NCI-H187 treated with DMSO at 0.1 percent for 48 hours (cell line): ENCODE measurements around the gene BCAS1.
A peak's percentile ranks its signal among the peaks of the same experiment; 100 is the strongest.
"Not testable (repeated sequence)": the region's sequence is repeated elsewhere in the genome, so short reads cannot be mapped to it uniquely, and the experiment has no call there.

Source experiments
- DNase-seq: peaks from one replicate; lab custom pipeline; 2025; lab: John Stamatoyannopoulos, UW

BCAS1 gene

DNA sequence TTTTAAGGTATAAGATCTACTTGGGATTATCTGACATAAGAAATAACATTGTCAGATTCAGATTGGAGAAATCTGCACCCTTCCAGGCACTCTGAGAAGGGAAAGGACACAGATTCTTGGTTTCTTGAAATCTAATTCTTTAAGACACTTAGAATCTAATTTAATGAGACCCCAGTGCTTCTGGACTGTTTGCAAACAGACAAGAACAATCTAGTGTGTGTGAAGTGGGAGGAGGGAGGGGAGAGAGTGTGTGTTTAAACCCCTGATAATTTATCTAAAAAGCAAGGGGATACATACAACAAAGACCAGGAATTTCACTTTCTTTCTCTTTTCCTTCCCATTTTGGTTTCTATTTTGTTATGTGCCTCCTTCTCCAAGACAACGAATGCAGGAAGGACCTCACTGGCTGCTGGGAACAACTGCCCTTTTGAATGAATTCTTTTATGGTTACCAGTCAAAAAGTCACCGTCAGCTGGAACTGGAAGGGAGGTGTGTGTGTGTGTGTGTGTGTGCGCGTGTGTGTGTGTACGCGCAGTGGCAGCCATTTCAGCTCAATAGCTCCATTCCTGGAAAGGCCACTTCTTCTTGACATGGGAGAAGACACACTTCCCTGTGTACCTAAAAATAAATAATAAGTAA, 129.4 kb downstream of the BCAS1 start:
- DNase-seq = no peak

DNA sequence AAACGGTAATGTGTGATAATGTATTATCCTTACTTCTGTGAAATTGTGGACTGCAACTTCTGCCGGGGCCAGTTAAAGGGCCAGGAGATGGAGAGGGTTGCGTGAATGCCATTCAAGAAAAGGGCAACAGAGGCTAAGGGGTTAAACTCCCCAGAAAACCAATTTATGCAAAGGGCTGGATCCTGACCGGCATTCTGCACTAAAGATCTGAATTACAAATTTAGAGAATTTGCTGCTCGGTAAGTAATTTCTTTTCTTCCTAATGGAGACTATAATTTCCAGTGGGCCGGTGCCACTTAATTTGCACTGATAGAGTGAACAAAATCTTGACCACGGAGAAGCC, 130.1 kb downstream of the BCAS1 start:
- DNase-seq = no peak

DNA sequence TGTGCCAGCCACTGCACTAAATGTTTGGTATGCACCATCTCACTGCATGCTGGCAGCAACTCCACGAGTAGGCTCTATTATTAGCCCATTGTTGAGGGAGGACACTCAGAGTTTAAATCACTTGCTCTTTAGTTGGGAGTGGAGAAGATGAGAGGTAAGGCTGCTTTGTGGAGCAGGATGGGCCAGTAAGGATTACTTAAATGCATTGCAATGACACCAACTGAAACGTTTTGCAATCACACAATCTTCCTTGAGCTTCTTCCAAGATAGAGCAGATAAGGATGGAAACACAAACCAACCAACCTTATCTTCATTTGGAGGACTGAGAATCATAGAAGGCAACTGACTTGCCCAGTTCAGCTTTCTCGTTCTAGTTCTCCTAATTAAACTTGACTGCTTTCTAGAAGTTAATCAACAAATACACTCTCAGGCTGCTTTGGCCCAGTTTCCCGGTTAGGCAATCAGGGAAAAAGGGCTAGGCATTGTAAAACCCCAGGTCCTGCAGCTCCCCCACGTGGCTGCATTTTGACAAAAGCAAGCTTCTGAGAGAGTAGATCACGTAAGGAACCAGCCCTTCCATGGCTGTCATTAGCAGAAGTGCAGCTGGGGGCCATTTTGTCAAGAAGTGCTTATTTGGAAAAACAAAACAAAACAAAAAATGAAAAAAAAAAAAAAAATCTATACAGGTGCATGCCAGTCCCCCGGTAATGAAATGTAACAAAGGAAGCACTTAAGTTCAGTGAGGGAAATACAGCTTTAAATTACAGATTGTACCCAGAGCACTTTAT, 130.6 kb downstream of the BCAS1 start:
- peak; percentile 41 for DNase-seq

DNA sequence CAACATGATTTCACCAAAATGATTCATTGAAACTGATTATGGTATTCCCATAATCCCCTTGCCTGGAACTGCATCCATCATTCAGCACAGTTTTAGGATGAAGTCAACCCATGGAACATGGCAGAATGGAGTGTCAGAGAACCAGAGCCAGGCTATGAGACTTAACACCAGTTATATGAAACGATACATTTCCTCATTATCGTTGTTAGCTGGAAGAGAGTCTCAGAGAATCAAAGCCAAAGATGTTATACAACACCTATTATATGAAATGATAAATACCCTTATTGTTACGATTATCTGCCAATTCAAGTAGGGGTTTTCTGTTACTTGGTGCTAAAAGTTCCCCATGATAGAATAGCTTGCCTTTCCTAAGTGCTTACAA, 131.2 kb downstream of the BCAS1 start:
- DNase-seq = no peak

DNA sequence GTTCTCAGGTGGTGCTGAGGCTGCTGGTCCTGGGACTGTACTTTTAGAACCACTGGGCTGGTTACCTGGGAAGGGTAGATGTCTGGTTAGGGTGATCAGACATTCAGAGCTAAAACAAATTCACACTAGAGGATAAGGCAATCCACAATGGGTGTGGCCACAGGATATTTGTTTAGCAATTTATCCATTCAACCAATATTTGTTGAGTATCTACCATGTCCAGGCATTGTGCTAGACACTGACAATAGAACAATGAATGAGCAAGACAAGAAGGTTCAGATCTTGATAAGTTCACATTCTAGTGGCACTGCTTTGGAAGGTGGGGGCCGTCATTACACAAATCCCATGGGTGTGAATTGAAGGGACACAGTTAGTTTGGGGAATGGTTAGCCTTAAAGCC, 131.7 kb downstream of the BCAS1 start:
- DNase-seq = no peak

DNA sequence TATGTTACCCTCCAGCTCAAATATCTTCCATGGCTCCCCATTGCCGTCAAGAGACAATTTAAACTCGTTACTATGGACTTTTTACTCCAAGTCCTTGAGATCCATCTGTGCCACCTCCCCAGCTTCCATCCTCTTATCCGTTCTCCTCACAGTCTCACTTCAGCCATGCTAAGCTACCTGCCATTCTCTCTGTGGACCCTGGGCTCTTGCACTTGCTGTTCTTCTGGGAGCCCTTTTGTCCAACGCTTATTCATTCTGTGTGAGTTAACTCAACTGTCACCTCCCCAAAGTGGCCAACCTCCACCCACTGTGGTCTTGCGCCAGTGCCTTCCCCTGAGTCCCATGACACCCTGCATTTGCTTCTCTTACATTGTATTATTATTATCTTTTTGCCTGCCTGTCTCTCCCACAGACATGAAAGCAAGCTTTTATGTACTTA, 132.4 kb downstream of the BCAS1 start:
- DNase-seq = no peak

DNA sequence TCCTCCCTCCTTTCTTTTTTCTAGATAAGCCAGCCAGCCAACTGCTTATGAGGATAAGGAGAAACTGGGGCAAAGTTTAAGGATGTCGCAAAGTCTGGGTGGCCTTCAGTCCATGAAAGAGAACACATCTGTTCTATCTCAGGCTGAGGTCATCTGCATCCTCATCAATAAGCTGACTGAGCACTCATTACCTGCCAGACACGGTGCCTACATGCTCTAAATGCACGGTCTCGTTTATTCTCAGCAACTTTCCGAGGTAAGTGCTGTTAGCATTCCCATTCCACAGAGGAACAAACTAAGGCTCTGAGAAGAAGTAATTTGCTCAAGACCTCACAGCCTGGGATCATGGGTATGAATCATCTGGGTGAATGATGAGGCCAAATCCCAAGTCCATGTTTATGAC, 133.1 kb downstream of the BCAS1 start:
- no peak for DNase-seq

DNA sequence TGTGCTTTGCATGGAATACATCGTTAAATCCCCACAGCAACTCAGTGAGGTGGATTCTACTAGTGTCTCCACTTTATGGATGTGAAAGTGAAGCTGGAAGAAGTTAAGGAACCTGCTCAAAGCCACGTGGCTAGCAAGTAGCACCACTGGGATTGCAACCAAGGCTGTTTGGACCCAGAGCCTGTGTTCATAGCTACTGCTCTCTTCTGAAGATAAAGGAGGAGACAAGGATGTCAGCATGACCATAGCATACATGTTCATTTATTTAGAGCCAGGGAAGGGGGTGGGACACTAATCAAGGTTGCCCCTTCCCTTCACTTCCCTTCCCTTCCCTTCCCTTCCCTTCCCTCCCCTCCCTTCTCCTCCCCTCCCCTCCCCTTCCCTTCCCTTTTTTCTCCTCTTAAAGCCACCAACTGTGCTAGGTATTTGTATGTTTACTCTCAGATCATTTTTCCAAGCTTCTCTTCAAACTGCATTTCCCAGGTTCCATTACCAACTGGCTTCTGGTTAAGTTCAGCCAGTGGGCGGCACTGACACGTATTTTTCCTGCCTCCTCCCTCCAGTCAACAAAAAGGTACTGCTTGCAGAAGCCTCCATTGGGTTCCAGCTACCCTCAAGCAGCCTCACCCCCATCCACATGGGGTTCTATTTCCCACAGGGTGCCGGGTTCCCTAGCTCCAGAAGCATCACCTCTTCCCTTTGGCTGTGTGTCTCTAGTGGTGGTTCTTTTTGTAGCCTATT, 134.9 kb downstream of the BCAS1 start:
- DNase-seq = no peak

DNA sequence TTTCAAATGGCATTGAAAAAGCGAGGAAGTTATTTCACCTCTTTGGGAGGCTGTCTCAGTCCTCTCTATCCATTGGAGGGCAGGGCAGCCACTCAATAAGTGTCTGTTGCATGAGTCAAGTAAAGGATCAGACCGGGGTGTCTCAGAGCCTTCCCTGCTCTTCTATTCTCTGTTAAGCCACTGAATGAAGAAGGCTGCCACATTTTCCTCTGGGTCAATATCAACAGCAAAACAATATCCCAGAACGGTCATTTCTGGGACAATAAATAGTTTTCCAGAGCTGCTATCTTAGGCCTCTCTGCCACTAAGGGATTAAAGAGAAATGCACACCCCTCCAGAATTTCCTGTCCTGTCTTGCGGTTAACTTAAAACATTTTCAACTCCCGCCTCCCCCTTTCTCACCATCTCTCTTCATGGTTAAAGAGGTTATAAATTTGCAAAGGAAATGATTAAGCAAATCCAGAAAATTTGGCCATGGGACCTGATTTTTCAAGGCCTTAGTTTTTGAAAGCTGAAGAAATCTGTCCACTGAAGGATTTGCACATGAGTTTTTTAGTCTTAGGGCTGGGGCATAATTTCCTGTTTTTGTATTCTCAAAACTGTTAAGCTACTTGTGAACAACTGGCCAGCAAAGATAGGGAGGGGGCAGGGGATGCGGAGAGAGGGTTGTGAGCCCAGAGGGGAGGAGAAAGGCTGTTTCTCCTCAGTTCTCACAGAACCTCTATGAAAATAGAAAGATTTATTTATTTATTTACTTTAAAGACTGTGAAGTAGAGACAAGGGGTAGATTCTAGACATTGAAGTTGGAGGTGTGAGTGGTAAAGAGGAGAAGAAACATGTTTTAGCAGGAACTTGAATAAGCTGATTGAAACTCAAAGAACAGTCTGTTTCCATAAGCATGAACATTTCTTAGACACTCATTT, 135.7 kb downstream of the BCAS1 start:
- no peak for DNase-seq

DNA sequence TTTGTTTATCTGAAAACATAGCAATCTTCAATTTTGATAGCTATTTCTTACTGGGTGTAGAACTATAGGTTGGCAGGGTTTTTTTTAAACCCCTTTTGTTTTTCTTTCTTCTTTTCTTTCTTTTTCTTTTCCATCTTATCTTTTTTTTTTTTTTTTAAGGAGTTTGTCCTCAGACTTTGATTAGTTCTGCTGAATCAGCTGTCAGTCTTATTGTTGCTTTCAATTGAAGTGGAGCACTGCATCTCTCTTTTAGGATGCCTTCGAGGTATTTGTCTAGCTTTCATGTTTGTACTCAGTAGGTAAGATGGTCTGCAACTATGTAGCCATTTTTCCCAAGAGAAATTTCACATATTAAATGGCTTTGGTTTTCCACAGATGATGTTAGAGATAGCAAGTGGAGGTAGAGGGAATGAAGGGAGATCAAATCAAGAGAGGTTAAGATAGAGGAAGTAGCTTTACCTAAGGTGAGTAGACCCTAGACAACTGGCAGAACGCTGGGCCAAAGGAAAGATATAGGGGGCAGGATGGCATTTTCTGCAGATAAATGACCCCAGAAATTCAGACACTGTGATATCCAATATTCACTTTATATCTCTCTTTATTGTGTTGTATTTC, 137.1 kb downstream of the BCAS1 start:
- DNase-seq = no peak

DNA sequence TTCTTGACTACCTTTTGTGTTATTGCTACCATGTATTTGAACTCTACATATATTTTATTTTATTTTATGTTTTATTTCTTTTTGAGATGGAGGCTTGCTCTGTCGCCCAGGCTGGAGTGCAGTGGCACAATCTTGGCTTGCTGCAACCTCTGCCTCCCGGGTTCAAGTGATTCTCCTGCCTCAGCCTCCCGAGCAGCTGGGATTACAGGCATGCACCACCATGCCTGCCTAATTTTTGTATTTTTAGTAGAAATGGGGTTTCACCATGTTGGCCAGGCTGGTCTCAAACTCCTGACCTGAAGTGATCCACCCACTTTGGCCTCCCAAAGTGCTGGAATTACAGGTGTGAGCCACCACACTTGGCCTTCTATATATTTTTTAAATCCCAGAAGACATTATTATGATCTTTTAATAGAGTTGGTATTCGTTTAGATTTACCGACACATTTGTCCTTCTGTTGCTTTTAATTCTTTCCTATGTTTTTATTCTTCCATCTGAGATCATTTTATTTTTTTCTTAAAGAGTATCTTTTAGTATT, 137.7 kb downstream of the BCAS1 start:
- not testable (repeated sequence) for DNase-seq

DNA sequence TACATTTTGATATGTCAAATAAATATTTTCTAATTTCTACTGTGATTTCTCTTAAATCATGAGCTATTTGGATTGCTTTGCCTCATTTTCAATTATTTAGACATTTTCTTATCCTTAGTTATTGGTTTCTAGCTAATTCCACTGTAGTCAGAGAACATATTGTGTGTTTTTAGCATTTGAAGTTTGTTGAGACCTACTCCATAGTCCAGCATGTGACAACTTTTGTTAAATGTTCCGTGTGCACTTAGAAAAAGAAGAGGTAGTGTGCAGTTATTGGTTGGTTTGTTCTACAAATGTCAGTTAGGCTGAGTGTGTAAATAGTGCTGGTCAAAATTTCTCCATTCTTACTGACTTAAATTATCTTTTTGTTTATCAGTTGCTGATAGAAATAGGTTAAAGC, 138.8 kb downstream of the BCAS1 start:
- no peak for DNase-seq

DNA sequence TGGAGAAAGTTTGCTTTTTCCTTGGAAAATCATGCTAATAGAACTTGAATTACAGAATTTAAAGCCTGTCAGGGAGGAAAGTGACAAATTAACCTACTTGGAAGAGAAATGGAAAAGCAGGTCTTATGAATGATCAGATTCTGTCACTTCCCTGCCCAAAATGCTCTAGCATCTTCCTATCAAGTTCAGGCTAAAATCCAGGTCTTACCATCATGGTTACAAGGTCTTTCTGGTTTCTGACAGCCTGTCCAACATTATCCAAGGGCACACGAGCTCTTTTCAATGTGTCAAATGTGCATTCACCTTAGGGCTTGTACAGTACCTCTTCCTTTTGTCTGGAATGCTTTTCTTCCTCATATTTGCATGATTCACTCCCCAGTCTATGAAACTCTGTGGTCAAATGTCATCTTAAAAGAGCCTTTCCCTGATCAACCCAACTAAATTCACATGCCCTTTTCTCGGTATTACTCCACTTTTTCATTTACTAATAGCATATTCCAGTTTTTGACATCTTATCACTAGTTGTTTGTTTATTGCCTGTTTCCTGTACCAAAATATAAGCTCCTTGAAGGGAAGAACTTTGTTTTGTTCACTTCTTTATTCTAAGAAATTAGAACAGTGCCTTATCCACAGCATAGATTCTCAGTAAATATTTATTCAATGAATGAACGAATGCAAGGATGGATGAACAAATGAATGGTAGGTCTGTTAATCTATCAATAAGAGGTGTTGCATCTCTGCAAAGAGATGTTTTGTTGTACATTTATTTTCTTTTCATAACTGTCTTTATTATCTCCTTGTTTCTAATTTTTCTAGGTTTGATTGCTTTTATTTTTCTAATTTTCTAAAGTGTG, 139.5 kb downstream of the BCAS1 start:
- DNase-seq = no peak

DNA sequence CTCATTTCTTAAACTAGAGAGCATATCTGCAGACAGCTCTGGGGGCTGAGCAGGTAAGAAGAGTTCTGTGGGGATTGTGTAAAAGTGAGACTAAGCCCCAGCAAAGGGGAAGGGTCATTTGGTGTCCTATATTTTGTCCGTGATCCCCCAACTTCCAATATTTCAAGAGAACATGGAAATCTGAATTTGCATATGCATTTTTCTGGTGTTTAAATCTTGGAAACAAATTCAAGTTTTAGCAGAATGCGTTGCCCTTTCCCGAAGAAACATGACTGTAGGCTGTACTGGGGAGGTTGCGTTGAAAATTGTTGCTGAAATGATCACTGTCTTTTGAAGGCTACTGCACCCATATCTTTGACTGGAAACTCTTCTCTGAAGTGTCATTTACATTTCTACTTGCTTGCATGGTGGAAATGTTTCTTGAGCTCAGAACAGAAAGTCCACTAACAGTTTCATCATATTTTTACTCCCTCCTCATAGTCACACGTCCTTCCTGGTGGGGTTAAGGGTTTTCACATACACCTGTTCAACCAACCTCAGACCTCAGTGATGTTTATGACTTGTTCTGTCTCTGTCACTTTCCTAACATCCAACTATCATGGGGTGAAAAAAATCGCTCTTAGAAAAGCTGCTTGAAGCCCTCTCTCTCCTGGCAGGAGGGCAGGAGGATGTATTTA, 140.3 kb downstream of the BCAS1 start:
- no peak for DNase-seq

DNA sequence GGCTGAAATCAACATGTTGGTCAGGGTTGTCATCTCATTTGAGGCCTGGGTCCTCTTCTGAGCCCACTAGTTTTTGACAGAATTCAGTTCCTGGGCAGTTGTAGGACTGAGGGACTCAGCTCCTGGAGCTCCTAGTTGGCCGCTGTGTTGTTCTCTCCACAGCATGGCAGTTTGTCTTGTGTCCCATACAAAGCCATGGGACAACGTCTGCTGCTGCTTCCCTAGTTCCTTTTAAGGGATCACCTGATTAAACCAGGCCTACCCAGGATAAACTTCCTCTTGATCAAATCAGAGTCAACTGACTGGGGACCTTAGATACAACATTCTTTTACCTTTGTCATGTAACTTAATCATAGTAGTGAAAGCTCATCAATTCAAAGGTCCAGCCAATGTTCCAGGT, 141.0 kb downstream of the BCAS1 start:
- no peak for DNase-seq

DNA sequence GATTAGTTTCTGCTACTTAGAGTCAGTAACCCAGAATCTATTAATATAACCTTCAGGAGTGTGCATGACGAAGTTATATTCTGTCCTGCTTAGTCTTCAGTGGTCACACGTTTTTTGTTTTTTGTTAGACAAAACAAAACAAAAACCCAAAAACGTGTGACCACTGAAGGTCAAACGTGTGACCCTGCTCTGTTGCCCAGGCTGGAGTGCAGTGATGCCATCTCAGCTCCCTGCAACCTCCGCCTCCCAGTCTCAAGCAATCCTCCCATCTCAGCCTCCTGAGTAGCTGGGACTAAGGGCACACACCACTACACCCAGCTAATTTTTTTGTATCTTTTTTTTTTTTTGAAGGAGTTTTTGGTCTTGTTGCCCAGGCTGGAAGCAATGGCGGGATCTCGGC, 142.4 kb downstream of the BCAS1 start:
- DNase-seq = no peak

DNA sequence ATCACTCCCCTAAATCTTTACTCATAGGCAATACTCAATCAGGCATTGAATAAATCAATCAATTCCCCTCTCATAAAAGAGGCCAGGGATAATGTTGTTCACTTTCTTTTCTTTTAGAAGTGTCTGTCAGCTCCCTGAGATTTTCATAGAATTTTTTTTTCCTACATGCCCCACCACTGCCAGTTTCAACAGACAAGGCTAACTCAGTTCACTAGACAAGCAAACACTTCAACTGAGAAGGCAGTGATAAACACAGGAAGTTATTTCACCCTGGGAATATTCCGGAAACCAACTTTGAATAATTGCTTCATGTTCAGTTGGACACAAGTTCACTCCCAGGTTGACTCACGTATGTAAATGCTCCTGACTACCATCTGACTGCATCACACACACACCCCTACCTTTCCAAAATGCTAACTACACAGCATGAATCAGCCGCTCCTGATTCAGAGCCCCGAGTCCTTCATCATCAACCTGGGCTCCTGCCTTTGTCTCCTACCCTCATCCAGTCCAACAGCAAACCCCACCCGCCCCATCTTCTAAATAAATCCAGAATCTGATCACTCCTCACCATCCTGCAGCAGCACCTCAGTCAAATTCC, 143.9 kb downstream of the BCAS1 start:
- no peak for DNase-seq

DNA sequence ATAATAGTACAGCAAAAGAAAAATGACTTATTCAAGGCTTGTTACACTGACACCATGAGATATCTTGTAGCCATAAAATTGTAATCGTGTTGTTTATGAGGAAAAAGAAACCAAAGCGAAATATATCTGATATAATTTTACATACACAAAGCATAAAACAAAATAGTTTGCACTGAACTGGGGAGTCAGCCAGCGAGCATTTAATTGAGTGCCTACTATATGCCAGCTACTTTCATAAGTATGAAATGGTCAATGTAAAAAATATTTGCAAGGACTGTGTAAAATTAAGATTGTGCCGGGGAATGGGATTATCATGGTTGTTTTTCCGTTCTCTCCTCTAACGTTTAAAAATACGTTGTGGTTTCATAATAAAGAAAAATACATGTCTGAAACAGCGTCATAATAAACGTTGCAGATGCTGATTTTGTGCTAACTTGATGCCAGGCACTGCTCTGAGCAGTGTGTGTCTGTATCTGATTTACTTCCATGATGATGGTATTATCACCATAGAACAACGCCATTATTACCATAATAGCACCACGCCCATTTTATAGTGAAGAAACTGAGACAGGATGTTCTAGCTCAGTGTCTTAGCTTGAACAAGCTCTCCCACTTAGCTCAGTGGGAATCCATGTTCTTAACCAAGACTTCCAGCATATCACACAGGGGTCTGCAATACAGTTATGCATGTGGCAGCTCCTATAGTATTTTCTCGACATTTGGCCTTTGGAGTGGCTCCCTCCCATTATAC, 144.6 kb downstream of the BCAS1 start:
- no peak for DNase-seq
